Endothelial cell of umbilical vein (primary cell): ENCODE data around the gene OAF. TPM values are rescaled to one million over a fixed set of nuclear protein-coding genes. Genes with fewer than 3 reads are reported as not detected.

Experiments
- BruUV-seq: library from RNA; stranded (reverse); fragments of 400-500 nt; replicated peaks from 2 replicates; lab custom pipeline; 2021; lab: Mats Ljungman, UMichigan
- CTCF ChIA-PET: fragments of 300-600, 350-600 bp; sonication (Branson Sonifier 250); formaldehyde crosslinking; loops from one replicate; lab custom pipeline; 2021; ENCODE audit warnings: antibody characterized with exemption, inconsistent platforms; lab: Charles Lee
- POLR2A ChIA-PET: fragments of 300-600, 350-600 bp; sonication (Branson Sonifier 250); formaldehyde crosslinking; loops from one replicate; lab custom pipeline; 2021; ENCODE audit warnings: antibody characterized with exemption, inconsistent platforms; lab: Charles Lee
- DNase-seq: peaks from one replicate; pipeline ENCODE4 v3.0.0-alpha.2; 2011; ENCODE audit warnings: low read depth, low spot score
- FAIRE-seq: peaks from 2 replicates; lab custom pipeline; 2011; peaks lifted over from hg19 to GRCh38; lab: Jason Lieb, UNC
- H2AFZ ChIP-seq: 2 replicates; pipeline ENCODE4 v1.6.0; 2012; ENCODE audit warnings: low read depth, low read length, control low read depth, inconsistent platforms
- H3K27ac ChIP-seq: 2 replicates; pipeline ENCODE4 v1.5.1; 2011; ENCODE audit warnings: low read depth, mild to moderate bottlenecking, control low read depth, low read length, moderate library complexity; ENCODE audit not compliant: insufficient read depth
- H3K27me3 ChIP-seq, 2 experiments: 2 replicates each; pipeline versions ENCODE4 v1.6.0 to v1.6.1; 2011; ENCODE audit warnings: low read length in 2 of 2, mixed read lengths in 1 of 2; ENCODE audit not compliant: control insufficient read depth in 2 of 2, insufficient read depth in 2 of 2
- H3K36me3 ChIP-seq, 2 experiments: 2 replicates in 1 of 2; 3 replicates in 1 of 2; pipeline ENCODE4 v1.5.1; 2011; ENCODE audit warnings: low read length in 2 of 2, mild to moderate bottlenecking in 1 of 2, moderate library complexity in 1 of 2; ENCODE audit not compliant: control insufficient read depth in 2 of 2, insufficient read depth in 2 of 2; ENCODE audit errors: extremely low read depth in 1 of 2
- H3K4me1 ChIP-seq: 3 replicates; pipeline ENCODE4 v1.5.1; 2011; ENCODE audit warnings: mild to moderate bottlenecking, low read length; ENCODE audit not compliant: control insufficient read depth, insufficient read depth; ENCODE audit errors: extremely low read depth
- H3K4me2 ChIP-seq: 2 replicates; pipeline ENCODE4 v1.6.1; 2011; ENCODE audit warnings: low read length, control low read depth, mixed read lengths; ENCODE audit not compliant: insufficient read depth
- H3K4me3 ChIP-seq, 3 experiments: fragments of 200-600 bp in 1 of 3; sonication (generic), shearing (Covaris generic) in 1 of 3; replicated peaks in 1 of 3; 2 replicates each; pipeline ENCODE4 v1.5.1; 2011 to 2016; ENCODE audit warnings: control low read depth in 3 of 3, low read length in 3 of 3, mild to moderate bottlenecking in 2 of 3, inconsistent platforms in 1 of 3, low read depth in 1 of 3, moderate library complexity in 1 of 3; ENCODE audit not compliant: insufficient read depth in 1 of 3
- H3K79me2 ChIP-seq: 2 replicates; pipeline ENCODE4 v1.6.0; 2012; ENCODE audit warnings: low read length, inconsistent platforms; ENCODE audit not compliant: control insufficient read depth, insufficient read depth
- H3K9ac ChIP-seq: replicated peaks from 2 replicates; pipeline ENCODE3; 2011; ENCODE audit warnings: low read length, control low read depth; ENCODE audit not compliant: insufficient read depth; ENCODE audit errors: extremely low read depth
- H3K9me1 ChIP-seq: replicated peaks from 3 replicates; pipeline ENCODE4 v1.6.0; 2011; ENCODE audit warnings: mild to moderate bottlenecking, low read length; ENCODE audit not compliant: control insufficient read depth, insufficient read depth; ENCODE audit errors: extremely low read depth
- H3K9me3 ChIP-seq: replicated peaks from 2 replicates; pipeline ENCODE4 v1.5.1; 2012; ENCODE audit warnings: low read length, inconsistent platforms; ENCODE audit not compliant: control insufficient read depth, insufficient read depth
- H4K20me1 ChIP-seq: replicated peaks from 2 replicates; pipeline ENCODE3; 2011; ENCODE audit warnings: mild to moderate bottlenecking, low read length; ENCODE audit not compliant: control insufficient read depth, insufficient read depth; ENCODE audit errors: extremely low read depth
- FOS ChIP-seq: IDR thresholded peaks from 2 replicates; pipeline ENCODE4 v1.6.1; 2011; ENCODE audit warnings: mild to moderate bottlenecking, low read length, moderate library complexity, borderline replicate concordance; ENCODE audit not compliant: insufficient read depth
- JUN ChIP-seq: IDR thresholded peaks from 2 replicates; pipeline ENCODE4 v1.6.1; 2011; ENCODE audit warnings: borderline replicate concordance, low read depth; ENCODE audit not compliant: insufficient read length, insufficient read depth
- POLR2AphosphoS5 ChIP-seq: IDR thresholded peaks from 2 replicates; pipeline ENCODE4 v1.6.1; 2012; ENCODE audit warnings: low read depth, mild to moderate bottlenecking, control low read depth, low read length, moderate library complexity; ENCODE audit not compliant: insufficient read depth
- dilution Hi-C: fragments of 300-500 bp; cut with MboI; formaldehyde crosslinking; loops from one replicate; pipeline ENCODE4 v1.15.0; 2019; ENCODE audit warnings: low sequenced_read_pairs; ENCODE audit not compliant: extremely low pct_ligation_motif_present
- intact Hi-C: fragments of 100-400 bp; cut with micrococcal nuclease; formaldehyde crosslinking; loops from one replicate; pipeline ENCODE4 v1.10.0; 2022
- polyA plus RNA-seq, 4 experiments: library from polyadenylated mRNA; depleted of rRNA in 3 of 4; stranded (reverse) in 3 of 4; unstranded in 1 of 4; fragments of >200 nt; gene quantifications; 2 replicates each; pipeline versions ENCODE4 v1.2.1 to v1.2.3, GENCODE V29; 2011 to 2012; ENCODE audit warnings: missing spikeins in 1 of 4
- total RNA-seq: library from RNA; stranded (reverse); gene quantifications from 2 replicates; pipeline ENCODE4 v1.2.3, GENCODE V29; 2021
- TF ChIP-seq, protein P1 (sequence below), 2 donors: IDR thresholded peaks; 1 replicate in 1 of 2; 2 replicates in 1 of 2; pipeline ENCODE4 v1.5.1; 2011; ENCODE audit warnings: low read length in 2 of 2, mild to moderate bottlenecking in 2 of 2, moderate library complexity in 2 of 2, control low read depth in 1 of 2, inconsistent platforms in 1 of 2, low read depth in 1 of 2; ENCODE audit not compliant: insufficient read depth in 1 of 2; ENCODE audit errors: extremely low read depth in 1 of 2

OAF gene
- total and polyA plus RNA-seq, 2 donors (not counting 3 experiments of a cell fraction or from before 2014, with no cell fraction given), result 32.1 to 33.8 TPM

- Histone ChIP-seq H3K27ac (no peak overlapping the region), H3K36me3 (no peaks in the 10 kb centered on the region), H3K9ac (no peak overlapping the region), H3K4me1 (peaks cover 34% of the 10 kb centered on the region), H2AFZ (no peak overlapping the region), H3K9me3 (no peaks in the 10 kb centered on the region), H4K20me1 (no peaks in the 10 kb centered on the region), H3K4me3 (no peak overlapping the region), H3K79me2 (peaks cover 9% of the 10 kb centered on the region), H3K9me1 (no peaks in the 10 kb centered on the region), H3K27me3 (no peaks in the 10 kb centered on the region), H3K4me2 (no peak overlapping the region)
- DNase-seq, result peak; percentile 68
- POLR2A ChIA-PET, result no interaction called here
- BruUV-seq, result no TSS peak
- TF ChIP-seq, protein P1, sequence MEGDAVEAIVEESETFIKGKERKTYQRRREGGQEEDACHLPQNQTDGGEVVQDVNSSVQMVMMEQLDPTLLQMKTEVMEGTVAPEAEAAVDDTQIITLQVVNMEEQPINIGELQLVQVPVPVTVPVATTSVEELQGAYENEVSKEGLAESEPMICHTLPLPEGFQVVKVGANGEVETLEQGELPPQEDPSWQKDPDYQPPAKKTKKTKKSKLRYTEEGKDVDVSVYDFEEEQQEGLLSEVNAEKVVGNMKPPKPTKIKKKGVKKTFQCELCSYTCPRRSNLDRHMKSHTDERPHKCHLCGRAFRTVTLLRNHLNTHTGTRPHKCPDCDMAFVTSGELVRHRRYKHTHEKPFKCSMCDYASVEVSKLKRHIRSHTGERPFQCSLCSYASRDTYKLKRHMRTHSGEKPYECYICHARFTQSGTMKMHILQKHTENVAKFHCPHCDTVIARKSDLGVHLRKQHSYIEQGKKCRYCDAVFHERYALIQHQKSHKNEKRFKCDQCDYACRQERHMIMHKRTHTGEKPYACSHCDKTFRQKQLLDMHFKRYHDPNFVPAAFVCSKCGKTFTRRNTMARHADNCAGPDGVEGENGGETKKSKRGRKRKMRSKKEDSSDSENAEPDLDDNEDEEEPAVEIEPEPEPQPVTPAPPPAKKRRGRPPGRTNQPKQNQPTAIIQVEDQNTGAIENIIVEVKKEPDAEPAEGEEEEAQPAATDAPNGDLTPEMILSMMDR (IDR thresholded peaks at IDR 0.05; ENCODE audit: extremely low read depth in 1 of 2, insufficient read depth in 1 of 2, low read depth in 1 of 2, low read length in 2 of 2), result no peak
- TF ChIP-seq FOS (peak; percentile 62), JUN (peak; percentile 56), POLR2AphosphoS5 (peak; percentile 35)
- intact Hi-C loops, result no loop called here
- CTCF ChIA-PET, result interaction anchor here (0.7 to 2.4 kb wide), 10 partner anchors 16 to 94 kb away, joined by 3 to 9 read pairs (median 4); no protein-coding TSS in a partner anchor
- peak; percentile 87 for FAIRE-seq
- dilution Hi-C loops, result no loop called here
Observed at GRCh38 chr11:120208777-120209176, 2.1 kb upstream of the OAF start.
